Spleen (tissue), 7 donors: ENCODE measurements around the gene CEP350.

Experiments used
- CTCF ChIP-seq, 11 experiments: fragments of 200-600 bp in 7 of 11; fragments of 450-650 bp in 4 of 11; sonication (generic) in 4 of 11; IDR thresholded peaks in 8 of 11; conservative IDR thresholded peaks in 3 of 11; 1 replicate in 7 of 11; 2 replicates in 4 of 11; pipeline versions ENCODE4 v1.4.0 to v1.8.0; 2016 to 2021; ENCODE audit warnings: antibody characterized with exemption in 11 of 11, inconsistent platforms in 4 of 11, mild to moderate bottlenecking in 1 of 11
- POLR2A ChIP-seq, 3 donors: fragments of 450-650 bp; IDR thresholded peaks; one replicate each; pipeline ENCODE4 v1.5.1; 2017; ENCODE audit warnings: antibody characterized with exemption in 3 of 3, mild to moderate bottlenecking in 1 of 3
- donor health status: DM: no; HTN: no; CAD: no; lungs with moderate emphysema.
- donor health status: DM: no; HTN: no; CAD: no.
- donor health status: DM: no; HTN: no; CAD: no.

GRCh38 chr1:180085331-180085730, 130.7 kb downstream of the CEP350 start:
- no peak for TF ChIP-seq CTCF (IDR thresholded peaks at IDR 0.05 in 8 of 11, conservative IDR thresholded peaks at IDR 0.05 in 3 of 11)
- TF ChIP-seq POLR2A (IDR thresholded peaks at IDR 0.05) = no peak
